Astrocyte (in vitro differentiated cells and primary cell): ENCODE measurements around the gene EIF2S2.
"Not testable (repeated sequence)": the region's sequence is repeated elsewhere in the genome, so short reads cannot be mapped to it uniquely, and the experiment has no call there.

Experiments used
- EZH2 ChIP-seq: IDR thresholded peaks from 2 replicates; pipeline ENCODE4 v1.6.1; 2012; ENCODE audit warnings: mild to moderate bottlenecking, low read length, inconsistent platforms; ENCODE audit not compliant: insufficient read depth
- TF ChIP-seq, protein P1 (sequence below): IDR thresholded peaks from 2 replicates; pipeline ENCODE4 v1.5.1; 2011; ENCODE audit warnings: low read depth, mild to moderate bottlenecking, inconsistent platforms, low read length, moderate library complexity; ENCODE audit not compliant: insufficient read depth

DNA sequence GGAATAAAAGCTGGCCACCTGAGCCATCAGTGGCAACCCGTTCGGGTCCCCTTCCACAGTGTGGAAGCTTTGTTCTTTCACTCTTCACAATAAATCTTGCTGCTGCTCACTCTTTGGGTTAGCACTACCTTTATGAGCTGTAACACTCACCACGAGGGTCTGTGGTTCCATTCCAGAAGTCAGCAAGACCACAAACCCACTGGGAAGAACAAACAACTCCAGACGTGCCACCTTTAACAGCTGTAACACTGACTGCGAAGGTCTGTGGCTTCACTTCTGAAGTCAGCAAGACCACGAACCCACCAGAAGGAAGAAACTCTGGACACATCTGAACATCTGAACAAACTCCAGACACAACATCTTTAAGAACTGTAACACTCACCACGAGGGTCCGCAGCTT, 45.7 kb upstream of the EIF2S2 start:
- TF ChIP-seq, protein P1, sequence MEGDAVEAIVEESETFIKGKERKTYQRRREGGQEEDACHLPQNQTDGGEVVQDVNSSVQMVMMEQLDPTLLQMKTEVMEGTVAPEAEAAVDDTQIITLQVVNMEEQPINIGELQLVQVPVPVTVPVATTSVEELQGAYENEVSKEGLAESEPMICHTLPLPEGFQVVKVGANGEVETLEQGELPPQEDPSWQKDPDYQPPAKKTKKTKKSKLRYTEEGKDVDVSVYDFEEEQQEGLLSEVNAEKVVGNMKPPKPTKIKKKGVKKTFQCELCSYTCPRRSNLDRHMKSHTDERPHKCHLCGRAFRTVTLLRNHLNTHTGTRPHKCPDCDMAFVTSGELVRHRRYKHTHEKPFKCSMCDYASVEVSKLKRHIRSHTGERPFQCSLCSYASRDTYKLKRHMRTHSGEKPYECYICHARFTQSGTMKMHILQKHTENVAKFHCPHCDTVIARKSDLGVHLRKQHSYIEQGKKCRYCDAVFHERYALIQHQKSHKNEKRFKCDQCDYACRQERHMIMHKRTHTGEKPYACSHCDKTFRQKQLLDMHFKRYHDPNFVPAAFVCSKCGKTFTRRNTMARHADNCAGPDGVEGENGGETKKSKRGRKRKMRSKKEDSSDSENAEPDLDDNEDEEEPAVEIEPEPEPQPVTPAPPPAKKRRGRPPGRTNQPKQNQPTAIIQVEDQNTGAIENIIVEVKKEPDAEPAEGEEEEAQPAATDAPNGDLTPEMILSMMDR: not testable (repeated sequence)
- TF ChIP-seq EZH2: not testable (repeated sequence)
